K562 (cell line): Measurements from ENCODE around the gene BCAS1.

Experiments used
- CBX3 ChIP-seq, 2 experiments: IDR thresholded peaks; 1 replicate in 1 of 2; 2 replicates in 1 of 2; pipeline ENCODE4 v1.6.1; 2012; ENCODE audit warnings: inconsistent platforms in 2 of 2, low read length in 2 of 2, borderline replicate concordance in 1 of 2, control low read depth in 1 of 2
- COPS2 ChIP-seq: fragments of 450-650 bp; conservative IDR thresholded peaks from 2 replicates; pipeline ENCODE4 v1.6.1; 2016; ENCODE audit warnings: mild to moderate bottlenecking, moderate library complexity
- CTCF ChIP-seq, 3 experiments: IDR thresholded peaks in 2 of 3; conservative IDR thresholded peaks in 1 of 3; 2 replicates each; pipeline ENCODE4 v1.5.1; 2011 to 2012; ENCODE audit warnings: low read length in 3 of 3, mild to moderate bottlenecking in 3 of 3, control low read depth in 2 of 3, improper control_type of control experiment in 1 of 3, inconsistent platforms in 1 of 3, low read depth in 1 of 3, mixed read lengths in 1 of 3, moderate library complexity in 1 of 3; ENCODE audit not compliant: insufficient read depth in 2 of 3
- MYC ChIP-seq, 2 experiments: fragments of 250-450 bp in 1 of 2; sonication (Bioruptor Pico) in 1 of 2; IDR thresholded peaks; 2 replicates each; pipeline versions ENCODE4 v1.5.1 to v1.6.1; 2012 to 2021; ENCODE audit warnings: low read depth in 2 of 2, borderline replicate concordance in 1 of 2, improper control_type of control experiment in 1 of 2, low read length in 1 of 2, mild to moderate bottlenecking in 1 of 2, moderate library complexity in 1 of 2
- NR1H2 ChIP-seq: sonication (generic); formaldehyde crosslinking; IDR thresholded peaks from 2 replicates; pipeline ENCODE4 v1.4.0; 2020; ENCODE audit warnings: mild to moderate bottlenecking, missing genetic modification reagents
- POLR2A ChIP-seq: fragments of 450-650 bp; conservative IDR thresholded peaks from 2 replicates; pipeline ENCODE4 v1.6.1; 2016
- RAD21 ChIP-seq, 2 experiments: fragments of 250-450 bp in 1 of 2; fragments of 450-650 bp in 1 of 2; sonication (Bioruptor Pico) in 1 of 2; formaldehyde crosslinking in 1 of 2; IDR thresholded peaks in 1 of 2; conservative IDR thresholded peaks in 1 of 2; 2 replicates each; pipeline versions ENCODE4 v1.4.0 to v1.8.0; 2020 to 2022; ENCODE audit warnings: mild to moderate bottlenecking in 2 of 2, moderate library complexity in 1 of 2
- SMAD1 ChIP-seq: fragments of 150-350 bp; IDR thresholded peaks from 2 replicates; pipeline ENCODE4 v1.6.1; 2014; ENCODE audit warnings: low read length, low read depth; ENCODE audit not compliant: partially characterized antibody

GRCh38 chr20:53993310-53993709 lies 77.1 kb downstream of the BCAS1 start:
- no peak for TF ChIP-seq RAD21 (CRISPR knock-in tag; conservative IDR thresholded peaks at IDR 0.05 in 1 of 2, IDR thresholded peaks at IDR 0.05 in 1 of 2)
- no peak for TF ChIP-seq CTCF (IDR thresholded peaks at IDR 0.05 in 2 of 3, conservative IDR thresholded peaks at IDR 0.05 in 1 of 3; ENCODE audit: insufficient read depth in 2 of 3, low read depth in 1 of 3, low read length in 3 of 3)
- TF ChIP-seq NR1H2 (CRISPR knock-in tag) = no peak
- TF ChIP-seq COPS2 = no peak
- no peak for TF ChIP-seq POLR2A
- no peak for TF ChIP-seq SMAD1
- TF ChIP-seq MYC (IDR thresholded peaks at IDR 0.05; ENCODE audit: low read depth, low read length) = no peak
- TF ChIP-seq MYC (CRISPR knock-in tag; IDR thresholded peaks at IDR 0.05; ENCODE audit: borderline replicate concordance, low read depth) = no peak
- no peak for TF ChIP-seq CBX3 (IDR thresholded peaks at IDR 0.05; ENCODE audit: borderline replicate concordance in 1 of 2, low read length in 2 of 2)
